Measurements from ENCODE around the gene MRPL19. TPM values are rescaled to one million over a fixed set of nuclear protein-coding genes. Genes with fewer than 3 reads are reported as not detected.
"Not testable (repeated sequence)": the region's sequence is repeated elsewhere in the genome, so short reads cannot be mapped to it uniquely, and the experiment has no call there.

Gene MRPL19
- total RNA-seq, 4 donors from 2014 or later = 34.8 to 83.9 (median 57.6) TPM

GRCh38 chr2:75656563-75656962, 10.0 kb downstream of the MRPL19 start:
- 96 to 98% methylated on average over 1 of the region's 1 CpG for WGBS, 2 donors
- no peaks in the 10 kb centered on the region for H3K4me1 ChIP-seq
- no peaks in the 10 kb centered on the region for H3K9me3 ChIP-seq
- intact Hi-C loops (cut with DNase I) = no loop called here
- no peak overlapping the region for H3K4me3 ChIP-seq (replicated peaks in 1 of 3)
- TF ChIP-seq POLR2A (IDR thresholded peaks at IDR 0.05) = no peak
- TF ChIP-seq, protein P1, sequence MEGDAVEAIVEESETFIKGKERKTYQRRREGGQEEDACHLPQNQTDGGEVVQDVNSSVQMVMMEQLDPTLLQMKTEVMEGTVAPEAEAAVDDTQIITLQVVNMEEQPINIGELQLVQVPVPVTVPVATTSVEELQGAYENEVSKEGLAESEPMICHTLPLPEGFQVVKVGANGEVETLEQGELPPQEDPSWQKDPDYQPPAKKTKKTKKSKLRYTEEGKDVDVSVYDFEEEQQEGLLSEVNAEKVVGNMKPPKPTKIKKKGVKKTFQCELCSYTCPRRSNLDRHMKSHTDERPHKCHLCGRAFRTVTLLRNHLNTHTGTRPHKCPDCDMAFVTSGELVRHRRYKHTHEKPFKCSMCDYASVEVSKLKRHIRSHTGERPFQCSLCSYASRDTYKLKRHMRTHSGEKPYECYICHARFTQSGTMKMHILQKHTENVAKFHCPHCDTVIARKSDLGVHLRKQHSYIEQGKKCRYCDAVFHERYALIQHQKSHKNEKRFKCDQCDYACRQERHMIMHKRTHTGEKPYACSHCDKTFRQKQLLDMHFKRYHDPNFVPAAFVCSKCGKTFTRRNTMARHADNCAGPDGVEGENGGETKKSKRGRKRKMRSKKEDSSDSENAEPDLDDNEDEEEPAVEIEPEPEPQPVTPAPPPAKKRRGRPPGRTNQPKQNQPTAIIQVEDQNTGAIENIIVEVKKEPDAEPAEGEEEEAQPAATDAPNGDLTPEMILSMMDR (IDR thresholded peaks at IDR 0.05) = no peak
- no peaks in the 10 kb centered on the region for H3K27me3 ChIP-seq
- H3K36me3 ChIP-seq = peaks cover 32 to 48% of the 10 kb centered on the region in 2 donors
- H3K27ac ChIP-seq = no peak overlapping the region
- no peak for DNase-seq

DNA sequence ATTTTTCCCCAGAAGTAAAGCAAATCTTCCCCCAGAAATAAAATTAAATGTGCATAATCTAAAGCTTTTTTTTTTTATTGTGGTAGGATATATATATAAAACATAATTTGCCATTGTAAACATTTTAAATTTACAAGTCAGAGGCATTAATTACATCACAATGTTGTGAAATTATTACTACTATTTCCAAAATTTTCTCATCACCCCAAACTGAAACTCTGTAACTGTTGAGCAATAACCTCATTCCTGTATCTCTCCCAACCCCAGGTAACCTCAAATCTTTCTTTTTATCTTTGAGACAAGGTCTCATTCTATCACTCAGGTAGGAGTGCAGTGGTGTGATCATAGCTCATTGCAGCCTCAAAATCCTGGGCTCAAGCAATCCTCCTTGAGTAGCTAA, 11.2 kb downstream of the MRPL19 start:
- intact Hi-C loops (cut with DNase I) = no loop called here
- Histone ChIP-seq H3K36me3 (peaks cover 22 to 42% of the 10 kb centered on the region in 2 donors), H3K27ac (no peak overlapping the region), H3K4me1 (no peaks in the 10 kb centered on the region), H3K4me3 (replicated peaks in 1 of 3) (no peak overlapping the region), H3K9me3 (no peaks in the 10 kb centered on the region), H3K27me3 (no peaks in the 10 kb centered on the region)
- TF ChIP-seq POLR2A (IDR thresholded peaks at IDR 0.05) = no peak
- TF ChIP-seq, protein P1 (IDR thresholded peaks at IDR 0.05) = no peak
- DNase-seq = no peak

- Histone ChIP-seq H3K36me3 (peaks cover 0 to under 1% of the 10 kb centered on the region in 2 donors), H3K4me3 (replicated peaks in 1 of 3) (no peak overlapping the region), H3K4me1 (peaks cover 3 to 5% of the 10 kb centered on the region in 2 donors), H3K27ac (no peak overlapping the region), H3K27me3 (no peaks in the 10 kb centered on the region), H3K9me3 (no peaks in the 10 kb centered on the region)
- TF ChIP-seq, protein P1 (IDR thresholded peaks at IDR 0.05) = no peak
- no peak for TF ChIP-seq POLR2A (IDR thresholded peaks at IDR 0.05)
- WGBS, 2 donors = 74 to 80% methylated on average over 6 of the region's 6 CpGs
- intact Hi-C loops (cut with DNase I) = no loop called here
- no peak for DNase-seq
These were observed 20.3 kb downstream of the MRPL19 start for GRCh38 chr2:75666911-75667310.

GRCh38 chr2:75667884-75668283, 21.3 kb downstream of the MRPL19 start:
- no peaks in the 10 kb centered on the region for H3K9me3 ChIP-seq
- H3K4me3 ChIP-seq (replicated peaks in 1 of 3) = no peak overlapping the region
- 54 to 63% methylated on average over 2 of the region's 2 CpGs for WGBS, 2 donors
- H3K27ac ChIP-seq = peak overlapping the region in 2 of 3 donors; percentile 7 to 10
- H3K27me3 ChIP-seq = no peaks in the 10 kb centered on the region
- H3K4me1 ChIP-seq = peaks cover 3 to 5% of the 10 kb centered on the region in 2 donors
- no peaks in the 10 kb centered on the region for H3K36me3 ChIP-seq
- no peak for TF ChIP-seq POLR2A (IDR thresholded peaks at IDR 0.05)
- TF ChIP-seq, protein P1 (IDR thresholded peaks at IDR 0.05) = no peak
- intact Hi-C loops (cut with DNase I) = no loop called here
- DNase-seq = no peak

GRCh38 chr2:75675423-75675822, 28.8 kb downstream of the MRPL19 start:
- H3K9me3 ChIP-seq; H3K4me1 ChIP-seq; H3K27me3 ChIP-seq; H3K4me3 ChIP-seq (replicated peaks in 1 of 3); intact Hi-C loops (cut with DNase I); H3K36me3 ChIP-seq; H3K27ac ChIP-seq: not testable (repeated sequence)
- WGBS, 2 donors = 85 to 87% methylated on average over 4 of the region's 4 CpGs
- peak; percentile 18 to 48 for DNase-seq

DNA sequence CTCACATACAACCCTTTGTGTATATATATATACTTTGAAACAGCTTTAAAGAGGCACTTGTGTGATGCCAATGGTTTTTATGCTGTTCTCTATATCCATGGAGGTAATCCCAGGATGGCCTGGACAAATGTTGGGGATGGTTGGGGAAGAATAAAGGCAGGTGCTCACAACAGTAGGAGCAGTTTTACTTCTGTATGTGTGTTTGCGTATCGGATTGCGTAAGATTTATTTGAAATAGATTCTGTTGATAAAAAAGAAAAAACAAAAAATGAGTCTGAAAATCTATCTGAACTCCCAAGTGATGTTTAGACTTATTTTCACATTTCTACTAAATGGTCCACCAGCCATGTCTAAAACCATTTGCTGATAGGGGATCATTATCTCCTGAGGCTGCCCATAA, 29.3 kb downstream of the MRPL19 start:
- Histone ChIP-seq H3K4me1 (peaks cover 6 to 7% of the 10 kb centered on the region in 2 donors), H3K27ac (no peak overlapping the region), H3K36me3 (no peaks in the 10 kb centered on the region), H3K4me3 (replicated peaks in 1 of 3) (no peak overlapping the region), H3K27me3 (no peaks in the 10 kb centered on the region), H3K9me3 (no peaks in the 10 kb centered on the region)
- TF ChIP-seq POLR2A (IDR thresholded peaks at IDR 0.05) = no peak
- TF ChIP-seq, protein P1 (IDR thresholded peaks at IDR 0.05) = no peak
- DNase-seq = no peak
- 95 to 98% methylated on average over 3 of the region's 3 CpGs for WGBS, 2 donors
- intact Hi-C loops (cut with DNase I) = no loop called here

Measured in thyroid gland (tissue), 4 donors.